ENCODE results near the gene LEMD2.

The LEMD2 gene

DNA sequence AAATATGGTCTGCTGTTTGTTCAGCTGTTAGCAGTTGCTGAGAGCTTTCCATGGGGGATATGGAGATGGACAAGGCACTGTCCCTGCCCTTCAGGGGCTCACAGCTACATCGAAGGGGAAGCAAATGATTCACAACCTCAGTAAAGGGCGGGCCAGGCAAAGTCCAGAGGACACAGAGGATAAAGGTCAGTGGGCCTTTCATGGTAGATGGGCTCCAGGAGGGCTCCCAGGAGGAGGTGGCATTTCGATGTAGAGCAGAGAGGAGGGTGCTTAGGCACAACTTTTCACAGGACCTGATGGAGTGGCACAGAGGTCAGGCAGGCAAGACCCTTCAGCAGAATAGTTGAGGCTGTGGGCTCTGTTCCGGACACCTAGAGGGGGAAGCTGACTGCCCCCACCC, 30.1 kb upstream of the LEMD2 start:
- DNase-seq = no peak

DNA sequence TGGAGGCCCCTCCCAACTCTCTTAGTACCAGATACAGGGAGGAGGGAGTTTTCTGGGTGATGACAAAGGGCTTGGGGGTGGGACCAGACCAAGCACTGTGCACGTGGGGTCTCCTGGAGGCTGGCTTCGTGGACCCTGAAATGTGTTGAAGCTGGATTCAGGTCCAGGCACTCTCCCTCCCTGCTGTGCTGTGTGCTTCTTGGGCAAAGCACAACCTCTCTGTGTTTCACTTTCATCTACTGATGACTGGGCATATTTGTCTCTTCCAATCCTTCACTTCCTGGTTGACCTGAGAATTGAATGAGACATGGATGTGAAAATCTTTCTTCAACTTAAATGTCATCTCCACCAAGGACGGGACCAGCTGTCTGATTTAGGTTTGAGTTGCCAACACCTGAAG, 29.4 kb upstream of the LEMD2 start:
- DNase-seq = no peak

DNA sequence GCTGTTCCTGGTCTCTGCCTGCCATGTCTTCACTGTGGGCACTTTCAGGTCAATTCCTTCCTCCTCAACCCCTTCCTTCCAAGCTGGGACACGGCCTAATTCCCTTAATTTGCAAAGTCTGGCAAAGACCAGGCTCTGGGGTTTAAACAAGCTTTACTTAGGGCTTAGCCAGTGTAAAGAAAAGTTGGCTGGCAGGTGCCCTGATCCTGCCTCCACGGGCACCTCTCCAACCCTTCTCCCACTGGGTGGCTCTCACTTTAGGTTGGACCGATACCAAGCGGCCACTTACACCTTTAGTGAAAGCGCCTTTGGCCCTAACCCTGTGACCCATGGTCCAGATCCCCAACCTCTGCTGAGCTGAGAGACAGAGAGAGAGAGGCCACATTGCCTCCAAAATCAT, 28.6 kb upstream of the LEMD2 start:
- DNase-seq = no peak

DNA sequence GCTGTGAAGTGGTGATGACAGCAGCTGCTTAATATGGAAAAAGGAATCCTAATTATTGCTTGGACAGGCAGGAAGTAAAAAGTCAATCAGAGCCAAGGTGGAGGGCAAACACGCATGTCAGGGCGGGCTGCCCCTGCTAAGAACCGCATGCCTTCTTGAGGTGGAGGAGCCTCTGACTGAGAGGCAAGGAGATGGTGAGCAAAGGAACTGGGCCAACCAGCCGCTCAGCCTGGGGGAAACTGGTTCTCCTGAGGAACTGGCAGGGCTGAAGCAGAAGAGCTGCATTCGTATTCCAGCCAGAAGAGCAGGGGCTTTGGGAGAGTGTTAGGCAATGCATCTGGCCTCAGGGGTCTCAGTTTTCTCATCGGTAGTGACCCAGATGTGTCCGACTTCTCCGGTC, 28.0 kb upstream of the LEMD2 start:
- DNase-seq = no peak

DNA sequence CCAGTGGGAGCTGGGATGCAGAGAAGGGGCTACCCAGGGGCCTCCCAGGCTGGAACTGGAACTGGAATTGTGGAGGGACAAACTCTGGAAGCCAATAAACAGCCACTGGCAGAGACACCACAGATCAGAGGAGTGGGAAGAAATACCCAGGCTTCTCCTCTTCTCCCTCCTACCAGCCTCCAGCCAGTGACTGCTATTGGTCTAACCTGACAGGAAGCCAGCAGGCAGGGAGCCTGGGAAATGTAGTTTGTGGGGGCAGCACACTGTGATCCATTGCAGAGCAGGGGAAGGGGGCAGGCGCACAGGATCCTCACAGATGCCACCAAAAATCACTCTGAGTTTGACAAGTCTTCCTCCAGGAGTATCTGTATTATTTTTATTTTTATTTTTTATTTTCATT, 26.9 kb upstream of the LEMD2 start:
- peak; percentile 38 for DNase-seq

DNA sequence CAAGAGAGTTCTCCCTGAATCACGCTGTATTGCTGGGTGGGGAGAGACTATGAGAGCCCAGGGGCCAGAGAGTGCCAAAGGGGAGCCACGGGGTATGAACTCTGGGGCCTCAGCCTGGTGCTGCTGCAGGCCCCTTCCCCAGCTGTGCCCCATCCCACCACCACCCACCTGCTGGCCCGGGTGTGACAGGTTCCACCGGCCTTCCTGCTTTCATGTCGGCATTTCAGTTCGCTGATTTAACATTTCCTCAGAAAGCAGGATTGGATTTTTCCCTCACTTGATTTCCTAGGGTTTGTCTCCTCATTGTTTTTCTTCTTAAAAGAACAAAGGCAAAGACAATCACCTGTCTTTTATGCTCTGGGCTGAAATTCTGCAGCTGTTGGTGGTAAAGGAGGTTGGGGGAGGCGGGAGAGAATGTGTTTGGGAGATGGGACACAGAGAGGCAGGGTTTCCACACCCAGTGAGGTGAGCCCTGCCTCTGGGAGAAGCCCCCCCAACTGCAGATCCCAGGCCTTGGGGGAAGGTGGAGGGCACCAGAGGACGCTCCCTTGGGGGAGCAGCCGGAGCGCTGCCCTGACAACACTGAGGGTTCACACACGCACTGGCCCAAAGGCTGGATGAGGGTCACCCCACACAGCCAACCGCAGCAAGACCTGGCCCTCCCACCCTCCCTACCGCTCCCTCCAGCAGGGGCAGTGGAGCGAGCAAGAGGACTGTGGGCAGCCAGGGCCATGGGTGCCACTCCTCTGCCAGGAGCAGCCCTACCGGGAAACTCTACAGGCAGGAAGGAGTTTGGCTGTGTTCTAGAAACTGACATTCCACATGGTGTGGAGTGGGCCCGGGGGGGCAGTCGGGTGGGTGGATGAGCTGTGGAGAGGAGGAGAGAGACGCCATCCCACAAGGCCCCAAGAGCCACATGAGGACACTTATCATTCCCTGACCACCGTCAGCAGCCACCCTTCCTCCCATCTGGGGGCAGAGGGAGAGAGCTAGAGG, 25.4 kb upstream of the LEMD2 start:
- DNase-seq = no peak

DNA sequence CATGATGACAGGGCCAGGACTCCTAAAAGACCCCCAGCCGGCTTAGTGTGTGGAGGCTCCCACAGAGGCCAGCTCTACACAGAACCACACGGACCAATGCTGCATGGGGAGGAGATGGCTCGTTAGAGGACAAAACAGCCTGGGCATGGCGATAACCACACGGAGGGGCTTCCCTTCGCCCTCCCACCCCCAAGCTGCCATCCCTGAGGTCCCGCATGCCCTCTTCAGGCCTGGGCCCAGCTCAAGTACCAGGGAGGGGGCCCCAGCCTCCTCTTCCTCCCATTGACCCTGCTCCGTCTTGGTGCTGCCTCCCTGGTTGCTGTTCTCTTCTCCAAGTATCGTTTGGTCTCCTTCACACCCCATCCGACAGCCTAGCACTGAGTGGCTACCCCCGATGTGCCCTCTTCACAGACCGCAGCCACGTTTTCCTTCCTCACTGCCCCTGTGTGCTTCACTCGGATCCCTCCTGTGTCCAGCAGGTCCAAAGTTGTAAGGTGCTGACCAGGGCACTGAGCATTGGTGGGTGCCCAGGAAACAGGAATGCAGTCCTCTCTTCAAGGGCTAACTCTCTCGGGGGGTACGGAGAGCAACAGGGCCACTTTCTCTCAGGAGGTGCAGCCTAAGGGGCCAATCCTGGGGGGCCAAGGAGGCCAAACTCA, 24.4 kb upstream of the LEMD2 start:
- DNase-seq = no peak

DNA sequence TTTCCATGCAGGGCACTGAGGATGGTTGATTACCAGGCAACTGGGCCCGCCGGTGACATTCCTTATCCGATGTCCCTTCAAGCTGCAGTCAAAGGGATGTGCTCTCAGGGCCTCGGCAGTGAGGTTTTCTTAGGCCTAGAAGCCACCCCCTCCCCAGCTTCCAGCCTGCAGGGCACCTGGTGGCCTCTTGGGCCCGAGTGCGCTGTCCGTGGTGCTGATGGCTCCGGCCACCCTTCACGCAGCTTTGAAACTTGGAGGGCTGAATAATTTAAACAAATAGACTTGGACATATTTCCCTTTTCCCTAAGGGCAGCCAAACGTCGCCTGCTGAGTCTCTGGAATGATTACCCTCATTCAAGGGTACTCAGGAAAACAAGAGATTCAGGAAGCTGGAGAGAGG, 23.7 kb upstream of the LEMD2 start:
- DNase-seq = peak; percentile 78

DNA sequence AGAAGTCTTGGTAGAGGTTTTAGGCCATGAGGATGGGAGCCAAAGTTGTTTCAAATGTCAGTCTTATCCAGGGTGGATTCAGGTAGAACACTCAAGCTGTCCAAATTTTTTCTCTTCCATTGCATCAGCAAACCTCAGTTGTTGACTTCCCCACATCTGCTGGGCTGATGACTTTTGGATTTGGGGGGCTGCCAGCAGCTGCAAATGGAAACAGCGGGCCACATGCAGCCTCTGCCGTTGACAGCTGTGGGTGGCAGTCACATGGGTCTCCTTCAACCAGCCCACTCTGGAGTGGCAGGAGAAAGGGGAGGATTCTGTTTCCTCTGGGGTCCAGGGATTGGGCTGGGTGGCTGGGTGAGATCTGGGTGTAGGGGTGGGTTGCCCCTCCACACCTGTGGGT, 20.7 kb upstream of the LEMD2 start:
- DNase-seq = peak; percentile 33

DNA sequence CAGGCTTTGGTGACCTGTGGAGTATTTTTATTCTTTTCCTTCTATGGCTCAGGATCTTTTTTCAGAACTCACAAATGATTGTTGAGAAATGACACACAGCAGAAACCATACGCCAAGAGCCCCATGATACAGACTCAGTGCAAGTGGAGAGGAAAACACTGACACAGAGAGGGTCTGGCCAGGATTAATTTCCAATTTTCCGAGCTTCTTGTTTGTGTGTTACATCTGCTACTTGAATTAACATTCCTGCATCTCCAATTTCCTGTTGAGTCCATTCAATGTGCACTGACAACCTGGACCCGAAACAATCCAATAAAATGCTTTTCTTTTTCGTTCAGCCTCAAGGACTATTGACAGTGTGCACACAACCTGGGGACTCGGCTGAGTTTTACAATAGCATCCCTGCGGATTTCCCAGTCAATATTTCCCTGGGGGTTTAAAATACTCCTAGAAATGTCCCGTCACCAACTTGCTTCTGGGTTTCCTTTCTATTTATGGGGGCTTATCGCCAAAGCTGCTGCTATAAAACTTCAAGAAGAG, 19.8 kb upstream of the LEMD2 start:
- DNase-seq = no peak

DNA sequence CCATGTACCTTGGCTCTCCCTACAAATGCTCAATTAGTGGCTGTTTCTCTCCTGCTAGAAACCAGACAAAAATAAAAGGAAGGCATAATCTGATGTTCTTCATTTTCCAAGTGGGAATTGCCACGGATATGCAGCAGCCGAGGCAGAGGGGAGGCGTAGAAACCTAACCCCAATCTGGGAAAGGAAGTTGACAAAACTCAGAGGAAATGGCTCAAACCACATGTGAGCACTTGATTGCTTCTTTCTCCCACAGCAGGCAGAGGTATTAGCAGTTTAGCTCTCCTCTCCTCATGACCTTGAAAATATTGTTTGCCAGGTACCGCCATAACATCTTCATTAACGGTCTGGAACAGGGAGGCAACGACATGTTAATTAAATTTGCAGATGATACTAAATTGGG, 18.7 kb upstream of the LEMD2 start:
- DNase-seq = no peak

DNA sequence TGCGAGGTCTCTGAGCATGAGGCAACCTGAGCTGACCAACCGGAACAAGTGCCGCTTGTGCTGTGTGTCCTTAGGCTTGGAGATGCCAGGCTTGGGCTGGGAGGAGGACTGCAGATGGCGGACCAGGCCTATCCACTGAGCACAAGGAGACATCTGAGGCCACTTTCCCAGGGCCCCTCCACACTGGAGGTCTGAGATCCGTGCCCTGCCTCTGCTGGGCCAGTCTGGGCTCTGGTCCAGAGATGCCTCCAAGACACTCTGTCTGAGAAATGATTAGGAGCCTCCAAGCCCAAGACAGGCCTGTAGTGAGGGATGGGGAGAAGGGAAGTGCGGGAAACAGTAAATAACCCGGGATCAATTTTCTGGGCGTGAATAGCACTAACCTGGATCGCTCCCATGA, 17.9 kb upstream of the LEMD2 start:
- DNase-seq = no peak

DNA sequence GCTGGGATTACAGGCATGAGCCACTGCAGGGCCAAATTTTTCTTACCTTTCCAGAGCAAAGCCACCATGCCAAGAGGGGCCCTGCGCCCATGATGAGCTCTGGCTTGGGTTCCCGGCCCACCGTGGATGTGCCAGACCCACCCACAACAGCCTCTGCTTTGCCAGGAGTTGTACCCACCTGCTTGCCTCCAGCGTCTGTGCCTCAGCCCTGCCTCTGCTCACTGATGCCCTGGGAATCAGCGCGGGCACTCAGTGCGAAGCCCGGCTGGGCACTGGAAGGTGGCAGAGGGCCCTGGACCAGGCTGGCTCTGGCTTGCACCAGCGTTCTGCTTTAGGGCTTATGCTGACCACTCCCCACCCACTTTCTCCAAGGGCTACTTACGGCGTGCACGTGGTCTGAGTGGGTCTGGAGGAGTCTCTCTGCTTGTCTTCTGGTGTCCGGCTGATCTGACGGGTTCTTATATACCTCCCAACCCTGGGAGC, 14.7 kb upstream of the LEMD2 start, which contains the start of gene MLN:
Gene MLN, minus strand, starts transcription at position 433 of the 483 bp plus-strand sequence. CDS start 2,840 bp downstream, outside the sequence.
- DNase-seq = no peak

DNA sequence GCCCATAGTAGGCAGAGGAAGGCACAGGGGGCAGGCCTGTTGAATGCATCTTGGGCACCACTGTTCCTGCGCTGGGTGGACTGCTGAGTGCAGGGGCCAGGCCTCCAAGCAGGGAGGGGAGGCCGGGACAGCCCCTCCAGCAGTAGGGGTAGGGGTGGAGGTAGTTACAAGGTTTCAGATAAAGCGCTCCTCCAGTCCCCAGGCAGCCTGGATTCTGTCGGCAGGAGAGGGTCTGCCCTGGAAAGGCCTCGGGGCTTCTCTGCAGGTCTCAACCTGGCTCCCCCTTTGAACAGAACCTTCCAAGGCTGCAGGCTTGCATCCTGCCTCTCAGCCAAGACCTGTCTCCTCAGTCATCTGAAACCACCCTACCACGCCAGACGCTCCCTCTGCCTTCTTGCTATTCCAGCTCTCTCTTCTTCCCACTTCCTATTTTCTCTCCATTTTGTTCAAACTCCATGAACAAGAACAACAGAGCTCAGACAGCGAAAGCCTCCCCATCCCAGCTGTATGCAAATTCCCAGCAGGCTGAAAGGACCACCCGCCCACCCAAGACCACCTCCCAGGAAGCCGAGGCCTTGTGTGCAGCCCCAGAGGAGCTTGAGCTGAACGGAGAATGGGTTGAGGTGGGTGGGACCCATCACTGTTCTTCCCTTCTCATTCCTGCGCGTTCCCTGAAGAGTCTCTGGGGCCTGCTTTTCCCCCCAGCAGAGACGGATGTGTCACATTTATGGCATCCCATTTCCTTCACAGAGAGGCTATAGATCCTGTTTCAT, 13.4 kb upstream of the LEMD2 start:
- DNase-seq = peak; percentile 84

DNA sequence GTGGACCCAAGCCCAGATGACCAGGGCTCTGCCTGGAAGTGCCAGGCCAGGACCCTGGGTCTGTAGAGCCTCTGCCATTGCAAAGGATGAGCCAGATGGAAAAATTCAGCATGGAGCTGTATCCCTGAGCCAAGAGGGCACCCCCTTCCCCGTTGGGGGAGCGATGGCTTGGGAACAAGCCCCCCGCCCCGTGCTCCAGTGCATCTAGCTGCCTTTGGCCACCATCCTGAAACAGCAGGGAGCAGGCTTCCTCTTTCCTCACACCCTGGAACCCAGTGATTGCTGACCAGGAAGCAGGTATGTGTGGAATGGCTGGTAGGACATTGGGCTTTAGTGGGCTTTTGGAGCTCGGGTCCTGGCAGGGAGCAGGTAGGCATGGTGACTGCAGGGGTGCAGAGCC, 12.7 kb upstream of the LEMD2 start:
- DNase-seq = no peak

DNA sequence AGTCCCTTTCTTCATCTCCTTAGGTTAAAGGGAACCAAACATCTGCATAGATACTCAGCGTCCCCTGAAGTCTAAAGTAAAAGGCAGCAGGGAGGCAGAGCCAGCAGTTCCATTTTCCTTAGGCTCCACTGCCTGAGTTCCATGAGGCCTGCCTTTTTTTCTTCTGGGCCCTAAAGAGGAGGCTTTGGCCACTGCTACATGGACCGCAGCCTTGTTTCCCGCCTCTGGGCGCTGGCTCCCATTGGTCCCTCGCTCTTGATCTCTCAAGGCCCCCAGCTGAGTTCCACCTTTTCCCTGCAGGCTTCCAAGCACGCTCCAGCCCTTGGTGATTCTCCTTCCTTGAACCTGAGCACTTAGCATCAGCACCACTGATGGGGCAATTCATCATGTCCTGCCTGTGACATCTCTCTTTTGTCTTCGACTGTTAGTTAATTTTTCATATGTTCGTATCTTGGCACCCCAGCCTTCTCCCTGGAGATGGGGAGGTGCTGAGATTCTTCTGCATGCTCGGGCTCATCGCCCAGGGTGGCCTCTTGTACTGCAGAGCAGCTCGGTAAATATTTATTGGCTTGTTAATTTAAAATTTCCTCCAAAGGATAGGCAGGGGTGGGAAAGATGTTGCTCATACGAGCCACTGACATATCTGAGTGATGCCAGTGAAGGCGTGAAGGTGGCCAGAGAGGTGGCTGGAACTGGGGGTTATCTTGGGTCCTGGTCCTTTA, 11.5 kb upstream of the LEMD2 start:
- no peak for DNase-seq

DNA sequence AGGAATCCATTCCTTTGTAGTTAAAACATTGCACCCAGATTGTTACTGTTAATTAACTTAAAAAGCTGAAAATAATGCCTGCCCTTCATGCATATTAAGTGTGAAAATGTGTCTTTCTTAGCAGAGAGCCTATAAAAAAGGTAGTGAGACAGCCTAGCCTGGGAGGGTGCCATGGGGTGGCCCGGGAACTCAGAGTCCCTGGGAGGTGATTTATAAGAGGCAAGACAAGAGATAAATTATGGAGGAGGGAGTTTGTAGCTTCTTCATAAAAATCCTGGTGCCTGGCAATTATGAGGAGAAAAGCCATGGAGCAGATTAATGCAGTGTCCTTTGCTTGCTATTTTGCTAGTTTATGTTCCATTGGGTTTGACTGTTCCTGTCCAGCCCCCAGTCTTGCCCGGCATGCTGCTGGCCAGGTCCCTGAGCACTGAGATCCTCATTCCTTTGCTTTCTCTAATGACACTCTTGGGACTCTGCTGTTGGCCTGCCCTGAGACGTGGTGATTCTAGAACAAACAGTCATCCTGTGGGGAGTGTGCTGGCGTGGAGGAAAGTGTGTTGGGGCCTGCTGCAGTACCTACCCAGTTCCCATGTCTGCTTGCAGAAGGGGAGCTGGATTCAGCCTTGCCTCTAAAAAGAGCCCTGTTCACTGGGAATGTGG, 10.7 kb upstream of the LEMD2 start:
- peak; percentile 63 for DNase-seq

DNA sequence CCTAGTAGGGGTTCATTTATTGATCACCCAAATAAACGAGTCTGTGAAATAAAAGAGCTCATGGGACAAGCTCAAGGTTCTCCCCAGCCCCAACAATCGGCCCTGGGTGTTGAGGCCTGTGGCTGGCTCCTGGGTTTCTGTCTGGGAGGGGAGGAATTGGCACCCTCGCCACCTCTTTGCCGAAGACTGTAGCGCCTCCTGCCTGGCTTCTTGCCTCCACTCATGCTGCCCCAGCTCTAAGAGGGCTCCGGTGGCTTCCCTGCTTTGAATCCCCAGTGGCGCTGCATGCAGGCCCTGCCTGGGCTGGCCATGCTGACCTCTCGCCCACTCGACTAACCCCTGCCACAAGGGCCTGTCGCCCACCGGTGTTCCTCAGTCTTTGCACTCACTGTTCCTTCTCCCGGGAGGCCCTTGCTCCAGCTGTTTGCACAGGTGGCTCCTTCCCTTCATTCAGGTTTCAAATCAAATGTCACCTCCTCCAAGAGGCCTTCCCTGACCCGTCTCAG, 9.5 kb upstream of the LEMD2 start:
- no peak for DNase-seq

DNA sequence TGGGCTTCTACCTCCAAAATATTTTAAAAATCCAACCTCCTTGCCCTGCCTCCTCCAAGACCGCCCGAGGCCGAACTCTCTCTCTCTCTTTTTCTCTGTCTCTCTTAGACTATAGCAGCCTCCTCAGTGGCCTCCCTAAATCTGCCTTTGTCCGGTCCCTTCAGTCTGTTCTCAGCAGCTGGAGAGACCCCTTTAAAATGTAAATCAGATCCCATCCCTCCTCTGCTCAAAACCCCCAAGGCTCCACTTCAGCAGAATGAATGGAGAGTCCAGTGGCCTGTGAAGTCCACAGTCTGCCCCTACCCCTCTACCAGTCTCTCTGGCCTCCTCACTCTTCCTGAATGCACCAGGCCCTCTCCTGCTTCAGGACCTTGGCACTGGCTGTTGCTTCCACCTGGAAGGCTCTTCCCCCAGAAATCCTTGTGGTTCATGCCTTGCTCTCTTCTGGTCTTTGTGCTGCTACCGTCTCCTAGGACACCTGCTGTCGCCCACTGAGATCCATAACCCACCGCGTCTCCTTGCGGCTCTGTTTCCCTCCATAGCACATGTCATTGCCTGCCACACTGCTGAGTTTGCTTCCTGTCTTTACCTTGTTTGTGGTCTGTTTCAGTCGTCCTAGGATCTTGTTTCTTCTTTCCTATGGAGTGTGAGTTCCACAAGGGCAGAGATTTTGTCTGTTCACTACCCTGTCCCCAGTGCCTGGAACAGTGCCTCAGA, 8.9 kb upstream of the LEMD2 start:
- DNase-seq = no peak

DNA sequence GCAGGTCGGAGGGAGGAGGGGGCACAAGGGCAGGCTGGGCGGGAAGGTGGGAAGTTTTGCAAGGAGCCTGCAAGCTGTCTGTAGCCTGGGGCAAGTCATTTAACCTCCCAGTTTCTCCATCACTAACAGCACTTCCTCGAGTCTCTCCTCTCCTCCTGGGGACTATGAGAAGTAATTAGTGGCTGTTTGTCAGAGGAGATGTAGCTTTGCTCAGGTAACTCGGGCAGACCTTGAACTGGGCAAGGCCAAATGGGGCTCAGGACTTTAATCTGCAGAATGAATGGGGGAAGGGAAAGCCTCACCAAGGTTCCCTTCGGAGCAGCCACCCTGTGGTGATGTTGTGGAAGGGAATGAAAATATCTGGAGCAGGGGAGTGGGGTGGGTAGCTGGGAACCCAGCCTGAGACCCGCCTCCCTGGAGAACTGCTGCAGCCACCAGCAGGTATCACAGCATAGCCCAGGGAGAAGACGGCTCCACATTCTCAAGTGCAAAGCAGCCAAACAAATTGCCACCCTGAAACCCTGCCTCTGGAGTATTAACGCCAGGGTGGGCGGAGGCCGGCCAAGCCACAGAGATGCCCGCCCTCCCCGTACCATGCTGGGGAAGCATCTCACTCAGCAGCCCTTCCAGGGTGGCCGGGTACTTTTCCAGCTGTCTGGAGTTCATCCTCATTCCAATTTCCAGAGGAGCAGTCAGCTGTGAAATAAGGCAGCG, 6.1 kb upstream of the LEMD2 start:
- no peak for DNase-seq
